HG02973 (cell line): Measurements from ENCODE around the gene APELA.
A peak's percentile ranks its signal among the peaks of the same experiment; 100 is the strongest.
"Not testable (repeated sequence)": the region's sequence is repeated elsewhere in the genome, so short reads cannot be mapped to it uniquely, and the experiment has no call there.

Experiments
- ATAC-seq: cut with Tn5 transposase; IDR thresholded peaks from one replicate; pipeline ENCODE4 v1.9.1; 2021; ENCODE audit warnings: moderate library complexity; ENCODE audit not compliant: unreplicated experiment

The APELA gene

DNA sequence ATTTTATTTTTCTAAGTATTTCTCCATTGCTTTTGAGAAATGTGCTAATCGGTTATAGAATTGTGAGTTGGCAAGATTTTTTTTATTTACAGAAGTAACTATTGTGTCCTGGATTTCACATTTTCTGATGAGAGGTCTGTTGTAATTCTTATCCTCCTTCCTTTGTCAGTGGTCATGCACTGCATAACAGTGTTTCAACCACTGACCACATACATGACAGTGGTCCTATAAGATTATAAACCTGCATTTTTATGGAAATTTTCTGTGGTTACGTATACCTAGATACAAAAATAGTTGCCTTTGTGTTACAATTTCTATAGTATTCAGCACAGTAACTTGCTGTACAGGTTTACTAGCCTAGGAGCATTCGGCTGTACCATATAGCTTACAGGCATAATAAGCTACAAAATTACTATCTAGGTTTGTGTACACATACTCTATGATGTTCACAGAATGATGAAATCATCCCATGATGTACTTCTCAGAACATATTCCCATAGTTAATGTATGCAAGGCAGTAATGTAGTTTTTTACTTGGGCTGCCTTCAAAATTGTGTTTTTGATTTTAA is 47.8 kb downstream of the APELA start:
- ATAC-seq, result no peak

DNA sequence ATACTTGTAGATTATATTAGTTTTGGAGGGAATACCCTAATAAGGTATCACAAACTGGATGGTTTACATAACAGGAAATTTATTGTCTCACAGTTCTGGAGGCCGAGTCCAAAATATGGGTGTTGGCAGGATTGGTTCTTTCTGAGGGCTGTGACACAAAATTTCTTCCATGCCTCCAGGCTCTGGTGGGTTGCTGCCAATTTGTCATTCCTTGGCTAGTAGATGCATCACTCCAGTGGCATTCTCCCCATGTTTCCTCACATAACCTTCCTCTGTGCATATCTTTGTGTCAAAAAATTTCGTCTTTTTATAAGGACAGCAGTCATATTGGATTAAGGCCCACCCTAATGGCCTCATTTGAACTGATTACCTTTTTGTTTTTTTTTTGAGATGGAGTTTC is 49.3 kb downstream of the APELA start:
- no peak for ATAC-seq

DNA sequence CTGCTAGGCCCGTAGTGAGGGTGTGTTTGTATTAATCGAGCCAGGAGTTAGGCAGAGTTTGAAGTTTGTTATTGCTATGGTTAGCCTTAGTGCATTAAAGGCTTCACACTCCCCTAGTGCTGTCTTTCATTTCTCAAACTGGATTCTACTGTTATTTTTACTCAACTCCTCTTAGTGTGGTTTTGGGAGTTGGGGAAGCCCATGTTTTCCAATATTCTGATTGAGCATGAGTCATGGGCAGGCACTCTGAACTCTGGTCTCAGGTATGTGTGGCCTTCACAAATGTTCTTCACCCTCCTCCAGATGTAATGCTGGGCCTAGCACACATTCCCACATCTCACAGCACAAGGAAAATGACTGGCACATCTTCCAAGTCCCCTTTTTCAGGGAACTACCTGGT is 50.1 kb downstream of the APELA start:
- not testable (repeated sequence) for ATAC-seq

DNA sequence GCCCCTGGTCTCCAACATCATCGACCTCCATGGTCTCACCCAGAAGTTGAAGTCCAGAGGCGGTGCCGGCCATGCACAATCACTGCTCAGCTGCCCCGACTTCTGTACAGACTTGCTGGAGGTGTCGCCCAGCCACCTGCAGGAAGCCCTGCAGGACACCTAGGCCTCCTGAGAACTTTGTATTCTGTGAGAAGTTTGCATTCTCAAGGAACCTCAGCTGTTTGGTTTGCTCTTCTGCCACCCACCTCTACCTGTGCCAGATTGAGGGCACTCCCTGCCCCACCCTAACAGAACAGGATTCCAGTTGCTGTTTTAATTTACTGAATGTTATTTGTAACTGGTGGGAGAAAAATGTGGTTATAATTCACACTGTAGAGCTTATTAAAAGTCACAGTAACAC is 53.7 kb downstream of the APELA start:
- ATAC-seq, result no peak

DNA sequence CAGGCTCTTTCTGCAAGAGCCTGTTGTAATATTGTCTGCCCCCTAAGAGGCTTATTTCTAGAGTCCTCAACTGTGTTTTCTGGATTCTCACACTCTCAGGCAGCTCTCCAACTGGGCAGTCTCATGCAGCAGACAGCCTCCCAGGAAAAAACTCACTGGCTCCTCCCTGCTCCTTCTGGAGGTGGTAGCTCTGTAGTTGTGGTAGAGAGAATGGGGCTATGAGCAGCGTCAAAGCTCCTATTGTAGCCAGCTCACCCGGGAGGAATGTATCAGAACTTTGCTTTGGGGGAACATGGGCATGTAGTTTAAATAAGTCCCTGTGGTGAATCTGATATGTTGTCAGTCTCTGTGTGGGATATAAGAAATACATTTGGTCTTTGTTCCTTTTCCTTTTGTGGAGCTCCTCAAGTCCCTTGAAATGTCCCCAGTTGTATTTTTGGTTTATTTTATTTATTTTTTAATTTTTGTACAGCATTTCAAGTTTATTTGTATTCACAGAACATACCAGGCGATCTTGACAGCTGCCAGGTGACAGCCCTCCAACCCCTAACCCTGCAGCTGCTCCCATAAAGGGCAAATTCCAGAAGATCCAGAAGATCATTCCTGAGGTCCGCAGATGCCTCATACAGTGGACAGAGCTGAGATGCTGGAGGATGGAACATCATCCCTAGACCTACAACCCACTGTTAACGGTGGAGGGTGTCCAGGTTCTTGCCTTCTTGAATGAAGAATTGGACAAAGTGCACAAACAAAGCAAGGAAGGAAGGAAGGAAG is 54.8 kb downstream of the APELA start:
- no peak for ATAC-seq

DNA sequence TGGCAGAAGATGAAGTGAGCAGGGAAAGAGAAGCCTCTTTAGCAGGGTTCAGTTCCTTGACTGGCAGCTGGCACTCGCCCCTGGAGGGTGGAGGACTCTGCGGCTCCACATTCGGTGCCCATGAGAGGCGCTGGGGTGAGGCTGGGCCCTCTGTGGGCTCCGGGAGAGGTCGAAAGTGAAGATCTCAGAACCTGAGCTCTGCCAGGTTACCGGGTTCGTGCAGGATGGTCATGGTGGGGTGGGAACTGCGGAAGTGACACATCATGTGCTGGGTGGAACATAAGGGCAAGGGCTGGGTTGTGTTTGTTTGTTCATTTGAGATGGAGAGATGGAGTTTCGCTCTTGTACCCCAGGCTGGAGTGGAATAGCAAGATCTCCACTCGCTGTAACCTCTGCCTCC is 56.3 kb downstream of the APELA start:
- no peak for ATAC-seq

DNA sequence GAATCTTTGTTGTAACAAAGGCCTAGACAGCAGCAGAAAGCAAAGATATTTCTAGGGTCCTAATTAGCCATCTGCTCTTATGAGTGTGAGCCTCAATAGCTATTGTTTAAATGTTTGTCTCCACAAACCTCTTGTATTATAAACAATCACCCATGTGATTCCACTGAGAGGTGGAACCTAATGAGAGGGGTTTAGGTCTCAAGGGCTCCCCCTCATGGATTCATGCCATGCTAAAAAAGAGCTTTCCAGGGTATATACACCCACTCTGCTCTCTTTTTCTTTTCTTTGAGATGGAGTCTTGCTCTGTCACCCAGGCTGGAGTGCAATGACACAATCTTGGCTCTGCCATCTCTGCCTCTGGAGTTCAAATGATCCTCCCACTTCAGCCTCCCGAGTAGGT is 58.4 kb downstream of the APELA start:
- peak; percentile 66 for ATAC-seq

DNA sequence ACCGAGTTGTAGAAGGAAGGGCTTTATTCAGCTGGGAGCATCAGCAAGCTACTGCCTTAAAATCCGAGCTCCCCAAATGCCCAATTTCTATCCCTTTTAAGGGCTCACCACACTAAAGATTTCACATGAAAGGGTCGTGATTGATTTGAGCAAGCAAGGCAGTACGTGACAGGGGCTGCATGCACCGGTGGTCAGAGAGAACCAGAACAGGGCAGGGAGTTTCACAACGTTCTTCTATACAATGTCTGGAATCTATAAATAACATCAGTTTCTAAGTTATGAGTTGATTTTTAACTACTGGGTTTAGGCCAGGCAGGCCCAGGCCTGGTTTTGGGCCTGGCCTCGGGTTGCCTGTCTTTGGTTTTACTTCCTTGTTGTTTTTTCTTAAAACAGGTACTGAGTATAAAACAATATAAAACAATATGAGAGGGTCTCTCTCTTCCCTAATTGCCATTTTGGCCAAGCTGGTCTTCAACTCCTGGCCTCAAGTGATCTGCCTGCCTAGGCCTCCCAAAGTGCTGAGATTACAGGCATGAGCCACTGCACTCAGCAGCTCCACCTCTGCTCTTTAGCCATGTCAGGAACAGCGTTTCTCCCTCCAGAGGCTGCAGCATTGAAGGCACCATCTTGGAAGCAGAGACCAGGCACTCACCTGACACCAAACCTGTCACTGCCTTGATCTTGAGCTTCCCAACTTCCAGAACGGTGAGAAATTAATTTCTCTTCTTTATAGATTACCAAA is 59.1 kb downstream of the APELA start:
- ATAC-seq, result peak; percentile 56

DNA sequence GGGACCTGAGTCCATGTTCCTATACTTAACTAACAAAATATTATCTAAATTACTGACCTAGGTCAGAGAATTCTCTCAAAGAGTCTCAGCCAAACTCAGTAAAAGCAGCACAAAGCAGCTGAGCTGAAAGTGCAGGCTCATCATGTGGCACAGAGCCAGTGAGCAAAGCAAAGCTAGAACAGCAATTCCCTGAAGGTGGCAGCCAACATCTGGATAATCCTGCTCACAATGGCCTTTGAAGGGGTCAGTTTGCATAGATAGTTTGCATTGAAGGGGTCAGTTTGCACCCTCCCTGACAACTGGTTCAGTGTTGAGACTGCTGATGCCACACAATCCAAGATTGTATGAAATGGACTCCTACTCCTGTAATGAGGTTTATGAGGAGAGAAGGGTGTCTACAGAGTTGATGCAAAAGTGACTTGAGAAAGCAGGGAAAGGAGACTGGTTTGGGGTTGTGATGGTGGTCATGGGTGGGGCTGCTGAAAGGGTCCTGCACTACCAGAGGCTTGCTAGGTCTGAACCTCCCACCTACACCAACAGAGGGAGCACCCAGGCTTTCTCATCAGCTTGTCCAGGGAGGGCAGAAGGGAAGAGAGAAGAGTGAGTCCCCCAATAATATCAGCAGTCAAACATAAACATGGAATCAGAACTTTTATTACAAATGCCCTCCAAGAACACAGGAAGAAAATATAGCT is 60.7 kb downstream of the APELA start:
- ATAC-seq, result peak; percentile 45

DNA sequence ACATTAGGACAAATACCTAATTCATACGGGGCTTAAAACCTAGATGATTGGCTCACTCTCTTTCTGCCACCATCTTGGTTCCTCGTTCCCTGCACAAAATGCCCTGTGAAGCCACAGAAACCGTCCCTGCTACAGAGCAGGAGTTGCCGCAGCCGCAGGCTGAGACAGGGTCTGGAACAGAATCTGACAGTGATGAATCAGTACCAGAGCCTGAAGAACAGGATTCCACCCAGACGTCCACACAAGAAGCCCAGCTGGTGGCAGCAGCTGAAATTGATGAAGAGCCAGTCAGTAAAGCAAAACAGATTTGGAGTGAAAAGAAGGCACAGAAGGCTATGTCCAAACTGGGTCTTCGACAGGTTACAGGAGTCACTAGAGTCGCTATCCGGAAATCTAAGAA is 66.2 kb downstream of the APELA start:
- no peak for ATAC-seq

DNA sequence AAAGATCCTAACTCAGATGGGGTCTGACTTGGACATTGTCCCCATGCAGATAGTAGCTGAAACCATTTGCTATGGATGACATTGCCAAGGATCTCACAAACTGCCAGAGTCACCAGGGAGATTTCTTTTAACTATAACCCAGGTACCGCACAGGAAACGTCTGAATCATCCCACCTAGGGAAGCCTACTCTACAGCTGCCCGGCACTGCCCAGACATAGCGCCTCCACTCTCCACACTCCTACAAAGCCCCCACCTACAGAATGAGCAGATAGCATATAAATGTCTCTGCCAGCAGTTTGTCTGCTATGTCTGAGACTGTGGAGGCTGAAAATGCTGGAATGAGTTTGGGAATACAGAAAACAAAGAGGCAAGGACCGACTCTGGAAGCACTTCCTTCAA is 68.2 kb downstream of the APELA start:
- ATAC-seq, result no peak

DNA sequence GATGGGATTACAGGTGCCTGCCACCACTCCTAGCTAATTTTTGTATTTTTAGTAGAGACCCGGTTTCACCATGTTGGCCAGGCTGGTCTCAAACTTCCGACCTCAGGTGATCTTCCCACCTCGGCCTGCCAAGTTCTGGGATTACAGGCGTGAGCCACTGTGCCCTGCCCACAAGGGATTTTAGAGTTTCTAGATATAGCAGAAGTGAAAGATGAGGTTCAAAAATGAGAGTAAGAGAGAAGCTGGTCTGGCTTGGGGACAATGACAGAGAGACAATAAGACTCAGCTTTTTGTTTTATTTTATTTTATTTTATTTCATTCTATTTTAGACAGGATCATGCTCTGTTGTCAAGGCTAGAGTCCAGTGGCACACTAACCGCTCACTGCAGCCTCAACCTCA is 69.8 kb downstream of the APELA start:
- no peak for ATAC-seq
